Measurements from ENCODE around the gene ANKRD50.

ANKRD50 gene

DNA sequence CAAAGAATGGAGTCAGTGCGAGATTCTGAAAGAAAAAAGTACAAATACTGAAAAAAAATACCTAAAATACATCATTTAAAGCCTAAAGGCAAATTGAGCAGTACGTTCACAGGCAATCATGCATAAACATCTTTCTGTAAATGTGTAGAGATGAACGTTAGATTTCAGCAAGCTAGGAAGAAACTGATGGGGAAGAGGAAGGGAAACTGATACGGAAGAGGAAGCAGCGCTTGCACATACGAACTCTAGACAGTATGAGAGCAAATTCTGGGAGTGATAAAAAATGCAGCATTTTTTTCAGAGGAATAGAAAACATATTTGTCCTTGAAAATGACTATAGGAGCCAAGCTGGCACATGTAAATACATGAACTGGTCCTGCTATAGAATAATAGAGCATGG is 9.4 kb downstream of the ANKRD50 start:
- no peaks in the 10 kb centered on the region for H3K27me3 Mint-ChIP-seq (ENCODE audit: low read depth)
- peaks cover 11% of the 10 kb centered on the region for H3K9me3 Mint-ChIP-seq
- no peak overlapping the region for H3K27ac Mint-ChIP-seq
- H3K4me3 Mint-ChIP-seq, result no peak overlapping the region
- TF ChIP-seq, protein P1, sequence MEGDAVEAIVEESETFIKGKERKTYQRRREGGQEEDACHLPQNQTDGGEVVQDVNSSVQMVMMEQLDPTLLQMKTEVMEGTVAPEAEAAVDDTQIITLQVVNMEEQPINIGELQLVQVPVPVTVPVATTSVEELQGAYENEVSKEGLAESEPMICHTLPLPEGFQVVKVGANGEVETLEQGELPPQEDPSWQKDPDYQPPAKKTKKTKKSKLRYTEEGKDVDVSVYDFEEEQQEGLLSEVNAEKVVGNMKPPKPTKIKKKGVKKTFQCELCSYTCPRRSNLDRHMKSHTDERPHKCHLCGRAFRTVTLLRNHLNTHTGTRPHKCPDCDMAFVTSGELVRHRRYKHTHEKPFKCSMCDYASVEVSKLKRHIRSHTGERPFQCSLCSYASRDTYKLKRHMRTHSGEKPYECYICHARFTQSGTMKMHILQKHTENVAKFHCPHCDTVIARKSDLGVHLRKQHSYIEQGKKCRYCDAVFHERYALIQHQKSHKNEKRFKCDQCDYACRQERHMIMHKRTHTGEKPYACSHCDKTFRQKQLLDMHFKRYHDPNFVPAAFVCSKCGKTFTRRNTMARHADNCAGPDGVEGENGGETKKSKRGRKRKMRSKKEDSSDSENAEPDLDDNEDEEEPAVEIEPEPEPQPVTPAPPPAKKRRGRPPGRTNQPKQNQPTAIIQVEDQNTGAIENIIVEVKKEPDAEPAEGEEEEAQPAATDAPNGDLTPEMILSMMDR (IDR thresholded peaks at IDR 0.05; ENCODE audit: unreplicated experiment in 3 of 3), result no peak
- H3K36me3 Mint-ChIP-seq (ENCODE audit: low read depth), result peaks cover 86% of the 10 kb centered on the region
- H3K4me1 Mint-ChIP-seq, result peaks cover 26% of the 10 kb centered on the region

DNA sequence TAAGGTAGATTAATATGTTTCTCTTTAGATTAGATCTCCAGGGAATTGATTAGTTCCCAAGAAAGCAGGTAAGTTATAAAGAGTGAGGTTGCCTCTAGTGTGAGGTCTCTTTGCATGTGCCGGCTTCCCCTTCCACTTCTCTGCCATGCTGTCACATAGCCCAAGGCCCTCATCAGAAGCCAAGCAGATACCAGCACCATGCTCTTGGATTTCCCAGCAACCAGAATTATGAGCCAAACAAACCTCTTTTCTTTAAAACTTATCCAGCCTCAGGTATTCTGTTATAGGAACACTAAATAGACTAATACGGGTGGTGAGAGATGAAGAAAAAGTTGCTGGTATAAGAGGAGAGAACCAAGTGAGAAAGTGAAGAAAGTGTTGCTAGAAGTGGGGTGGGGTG is 15.1 kb downstream of the ANKRD50 start:
- no peak overlapping the region for H3K27ac Mint-ChIP-seq

DNA sequence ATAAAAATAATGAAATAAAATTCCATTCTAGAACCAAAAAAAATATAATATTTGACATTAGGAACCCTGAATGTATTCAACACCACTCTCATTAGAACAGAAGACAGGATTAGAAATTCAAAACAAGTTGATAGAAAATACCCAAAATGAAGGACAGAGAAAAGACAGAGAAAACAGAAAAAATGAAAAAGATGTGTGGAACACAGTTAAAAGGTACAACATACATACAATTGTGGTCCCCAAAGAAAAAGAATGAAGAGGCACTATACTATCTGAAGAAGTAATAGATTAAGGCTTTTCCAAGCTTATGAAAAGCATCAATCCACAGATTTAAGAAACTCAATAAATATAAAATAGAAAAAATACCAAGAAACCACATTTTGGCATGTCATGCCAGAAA is 16.4 kb downstream of the ANKRD50 start:
- peaks cover 86% of the 10 kb centered on the region for H3K36me3 Mint-ChIP-seq (ENCODE audit: low read depth)
- H3K4me3 Mint-ChIP-seq, result no peak overlapping the region
- H3K4me1 Mint-ChIP-seq, result no peaks in the 10 kb centered on the region
- H3K27me3 Mint-ChIP-seq (ENCODE audit: low read depth), result no peaks in the 10 kb centered on the region
- H3K27ac Mint-ChIP-seq, result no peak overlapping the region
- peaks cover 44% of the 10 kb centered on the region for H3K9me3 Mint-ChIP-seq
- TF ChIP-seq, protein P1 (IDR thresholded peaks at IDR 0.05; ENCODE audit: unreplicated experiment in 3 of 3), result no peak

More for the DNA sequence above, 15.1 kb downstream of the ANKRD50 start:
- peaks cover 87% of the 10 kb centered on the region for H3K36me3 Mint-ChIP-seq (ENCODE audit: low read depth)
- TF ChIP-seq, protein P1 (IDR thresholded peaks at IDR 0.05; ENCODE audit: unreplicated experiment in 3 of 3), result no peak
- H3K27me3 Mint-ChIP-seq (ENCODE audit: low read depth), result no peaks in the 10 kb centered on the region
- H3K4me1 Mint-ChIP-seq, result no peaks in the 10 kb centered on the region
- peaks cover 39% of the 10 kb centered on the region for H3K9me3 Mint-ChIP-seq
- no peak overlapping the region for H3K4me3 Mint-ChIP-seq

DNA sequence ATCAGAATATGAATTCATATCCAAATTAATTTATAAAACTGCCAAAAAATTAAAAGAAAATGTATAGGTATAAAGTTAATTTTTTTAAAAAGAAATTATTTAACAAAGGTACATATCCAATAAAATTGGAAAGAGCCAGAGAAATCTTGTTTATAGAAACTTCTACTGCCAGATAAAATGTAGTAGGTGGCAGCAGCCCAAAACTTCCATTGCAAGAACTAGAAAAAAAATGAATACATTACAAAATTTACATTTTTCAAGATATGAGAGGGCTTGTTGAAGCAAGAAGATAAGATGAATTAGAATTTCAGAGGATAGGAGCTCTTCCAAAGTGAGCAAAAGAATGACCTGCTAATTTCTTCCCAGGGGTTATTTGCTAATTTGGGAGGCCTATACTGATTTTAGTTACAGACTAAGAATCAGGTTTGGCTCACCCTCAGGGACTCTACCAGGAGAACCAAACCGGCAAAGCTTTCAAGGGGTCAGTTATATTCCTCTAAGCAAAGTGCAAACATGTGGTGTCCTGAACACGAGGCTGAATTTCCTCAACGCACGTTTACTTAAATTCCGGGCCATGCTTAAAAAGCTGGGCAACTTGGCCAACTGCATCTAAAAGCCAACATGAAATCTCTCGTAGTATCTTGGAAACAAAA is 17.5 kb downstream of the ANKRD50 start:
- H3K36me3 Mint-ChIP-seq (ENCODE audit: low read depth), result peaks cover 83% of the 10 kb centered on the region
- TF ChIP-seq, protein P1 (IDR thresholded peaks at IDR 0.05; ENCODE audit: unreplicated experiment in 3 of 3), result no peak
- peaks cover 40% of the 10 kb centered on the region for H3K9me3 Mint-ChIP-seq
- H3K4me3 Mint-ChIP-seq, result no peak overlapping the region
- H3K4me1 Mint-ChIP-seq, result no peaks in the 10 kb centered on the region
- H3K27ac Mint-ChIP-seq, result no peak overlapping the region
- no peaks in the 10 kb centered on the region for H3K27me3 Mint-ChIP-seq (ENCODE audit: low read depth)

DNA sequence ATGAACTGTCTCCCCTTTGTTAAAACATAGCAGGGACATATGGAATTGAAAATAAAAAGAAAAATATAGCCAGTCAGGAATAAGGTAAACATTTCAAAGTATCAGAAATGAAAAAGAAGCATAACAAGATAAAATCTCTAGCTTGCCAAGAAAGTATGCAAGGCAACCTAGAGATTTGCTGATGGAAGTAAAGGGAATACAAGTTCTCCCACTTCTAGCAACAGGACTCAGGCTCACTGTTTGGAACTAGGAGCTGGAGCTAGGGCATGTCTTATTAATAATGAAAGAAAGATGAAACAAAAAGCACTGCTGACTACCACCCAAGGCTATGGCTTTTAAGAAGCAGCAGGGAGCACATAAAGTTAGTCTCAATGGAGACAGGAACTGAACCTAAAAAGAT is 18.2 kb downstream of the ANKRD50 start:
- TF ChIP-seq, protein P1 (IDR thresholded peaks at IDR 0.05; ENCODE audit: unreplicated experiment in 3 of 3), result no peak
- Mint-ChIP-seq H3K4me3 (no peak overlapping the region), H3K27me3 (ENCODE audit: low read depth) (no peaks in the 10 kb centered on the region), H3K36me3 (ENCODE audit: low read depth) (peaks cover 85% of the 10 kb centered on the region), H3K9me3 (peaks cover 39% of the 10 kb centered on the region), H3K4me1 (no peaks in the 10 kb centered on the region), H3K27ac (no peak overlapping the region)

DNA sequence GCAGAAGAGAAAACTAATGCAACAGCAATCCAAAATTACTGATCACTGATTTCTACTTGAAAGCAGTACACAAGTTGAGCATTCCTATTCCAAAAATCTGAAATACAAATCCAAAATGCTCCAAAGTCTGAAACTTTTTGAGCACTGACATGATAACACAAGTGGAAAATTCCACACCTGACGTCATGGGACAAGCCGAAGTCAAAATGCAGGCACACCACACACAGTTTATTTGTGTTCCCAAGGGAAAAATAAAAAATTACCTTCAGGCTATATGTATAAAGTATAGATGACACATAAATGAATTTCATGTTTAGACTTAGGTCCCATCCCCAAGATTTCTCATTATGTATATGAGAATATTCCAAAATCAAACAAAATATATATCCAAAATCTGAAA is 20.7 kb downstream of the ANKRD50 start:
- Mint-ChIP-seq H3K9me3 (peaks cover 37% of the 10 kb centered on the region), H3K4me3 (no peak overlapping the region), H3K36me3 (ENCODE audit: low read depth) (peaks cover 84% of the 10 kb centered on the region), H3K4me1 (no peaks in the 10 kb centered on the region), H3K27me3 (ENCODE audit: low read depth) (no peaks in the 10 kb centered on the region), H3K27ac (no peak overlapping the region)
- TF ChIP-seq, protein P1 (IDR thresholded peaks at IDR 0.05; ENCODE audit: unreplicated experiment in 3 of 3), result no peak
